ENCODE measurements around the gene PCNA.

DNA sequence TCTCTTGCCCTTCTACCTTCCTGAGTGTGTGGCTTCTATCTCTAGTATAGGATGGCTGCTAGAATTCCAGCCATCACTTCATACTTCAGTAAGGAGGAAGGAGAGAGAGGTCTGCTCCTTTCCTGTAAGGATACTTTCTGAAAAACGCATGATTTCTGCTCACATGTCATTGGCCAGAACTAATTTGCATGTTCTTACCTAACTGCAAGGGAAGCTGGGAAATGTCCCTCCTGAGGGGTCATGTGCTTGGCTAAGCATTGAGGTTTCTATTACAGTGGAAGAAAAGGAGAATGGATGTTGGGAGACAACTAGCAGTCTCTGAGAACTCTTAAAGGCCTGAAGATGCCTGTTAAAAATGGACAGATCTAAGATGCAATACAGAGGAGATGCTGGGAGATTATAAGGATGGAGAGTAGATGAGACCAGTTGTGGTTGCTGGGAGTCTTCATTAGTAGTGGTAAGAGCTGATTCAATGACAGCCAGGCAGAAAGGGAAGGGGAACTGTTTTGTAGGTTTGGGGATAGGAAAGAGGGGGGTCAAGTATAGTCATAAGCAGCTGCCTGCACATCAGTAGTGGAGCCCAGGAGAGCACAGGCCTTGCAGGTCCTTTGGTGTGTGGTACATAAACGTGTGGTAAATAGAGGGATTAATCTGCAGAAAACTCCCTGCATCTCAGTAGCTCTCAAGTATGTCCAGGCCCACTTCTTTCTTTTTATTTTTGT, 27.3 kb upstream of the PCNA start:
- TF ChIP-seq, protein P1, sequence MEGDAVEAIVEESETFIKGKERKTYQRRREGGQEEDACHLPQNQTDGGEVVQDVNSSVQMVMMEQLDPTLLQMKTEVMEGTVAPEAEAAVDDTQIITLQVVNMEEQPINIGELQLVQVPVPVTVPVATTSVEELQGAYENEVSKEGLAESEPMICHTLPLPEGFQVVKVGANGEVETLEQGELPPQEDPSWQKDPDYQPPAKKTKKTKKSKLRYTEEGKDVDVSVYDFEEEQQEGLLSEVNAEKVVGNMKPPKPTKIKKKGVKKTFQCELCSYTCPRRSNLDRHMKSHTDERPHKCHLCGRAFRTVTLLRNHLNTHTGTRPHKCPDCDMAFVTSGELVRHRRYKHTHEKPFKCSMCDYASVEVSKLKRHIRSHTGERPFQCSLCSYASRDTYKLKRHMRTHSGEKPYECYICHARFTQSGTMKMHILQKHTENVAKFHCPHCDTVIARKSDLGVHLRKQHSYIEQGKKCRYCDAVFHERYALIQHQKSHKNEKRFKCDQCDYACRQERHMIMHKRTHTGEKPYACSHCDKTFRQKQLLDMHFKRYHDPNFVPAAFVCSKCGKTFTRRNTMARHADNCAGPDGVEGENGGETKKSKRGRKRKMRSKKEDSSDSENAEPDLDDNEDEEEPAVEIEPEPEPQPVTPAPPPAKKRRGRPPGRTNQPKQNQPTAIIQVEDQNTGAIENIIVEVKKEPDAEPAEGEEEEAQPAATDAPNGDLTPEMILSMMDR (conservative IDR thresholded peaks at IDR 0.05 in 1 of 2, IDR thresholded peaks at IDR 0.05 in 1 of 2; ENCODE audit: extremely low read depth in 1 of 2, insufficient read depth in 1 of 2, low read depth in 1 of 2, low read length in 2 of 2), result no peak
- TF ChIP-seq EZH2 (IDR thresholded peaks at IDR 0.05; ENCODE audit: borderline replicate concordance, low read length), result no peak
